CD14-positive monocyte (primary cell): Measurements from ENCODE around the gene TRMO. TPM values are rescaled to one million over a fixed set of nuclear protein-coding genes. Genes with fewer than 3 reads are reported as not detected.

Source experiments
- DNase-seq, 3 donors: peaks; one replicate each; pipeline ENCODE4 v3.0.0-alpha.2; 2011 to 2022
- H2AFZ ChIP-seq: 2 replicates; pipeline ENCODE4 v1.6.0; 2012; ENCODE audit warnings: mild to moderate bottlenecking, low read depth, low read length, inconsistent platforms; ENCODE audit not compliant: insufficient read depth, poor library complexity, severe bottlenecking
- H3K27ac ChIP-seq, 2 donors: 1 replicate in 1 of 2; 2 replicates in 1 of 2; pipeline ENCODE4 v1.5.1; 2012 to 2013; ENCODE audit warnings: low read length in 2 of 2, control low read depth in 1 of 2, inconsistent platforms in 1 of 2, low read depth in 1 of 2, mild to moderate bottlenecking in 1 of 2
- H3K27me3 ChIP-seq, 2 donors: one replicate each; pipeline versions ENCODE4 v1.6.0 to v1.6.1; 2011 to 2013; ENCODE audit warnings: low read length in 2 of 2; ENCODE audit not compliant: control insufficient read depth in 2 of 2, insufficient read depth in 2 of 2
- H3K36me3 ChIP-seq, 2 donors: replicated peaks in 1 of 2; 1 replicate in 1 of 2; 2 replicates in 1 of 2; pipeline versions ENCODE4 v1.5.1 to v1.6.1; 2012 to 2013; ENCODE audit warnings: low read length in 2 of 2, control low read depth in 1 of 2, inconsistent platforms in 1 of 2, mild to moderate bottlenecking in 1 of 2; ENCODE audit not compliant: insufficient read depth in 2 of 2, control insufficient read depth in 1 of 2
- H3K4me1 ChIP-seq, 2 donors: 1 replicate in 1 of 2; 2 replicates in 1 of 2; pipeline versions ENCODE4 v1.5.1 to v1.6.1; 2012 to 2013; ENCODE audit warnings: low read length in 2 of 2, control low read depth in 1 of 2, inconsistent platforms in 1 of 2, mild to moderate bottlenecking in 1 of 2, moderate library complexity in 1 of 2; ENCODE audit not compliant: insufficient read depth in 2 of 2, control insufficient read depth in 1 of 2
- H3K4me2 ChIP-seq: replicated peaks from 2 replicates; pipeline ENCODE3; 2012; ENCODE audit warnings: low read length, moderate library complexity, mild to moderate bottlenecking; ENCODE audit not compliant: poor library complexity, severe bottlenecking; ENCODE audit errors: extremely low read depth
- H3K4me3 ChIP-seq, 3 experiments: fragments of 200-600 bp in 1 of 3; sonication (generic) in 1 of 3; replicated peaks in 1 of 3; 1 replicate in 2 of 3; 2 replicates in 1 of 3; pipeline ENCODE4 v1.5.1; 2011 to 2013; ENCODE audit warnings: low read length in 3 of 3, mild to moderate bottlenecking in 3 of 3, control low read depth in 2 of 3, low read depth in 2 of 3, inconsistent platforms in 1 of 3, moderate library complexity in 1 of 3
- H3K79me2 ChIP-seq: 2 replicates; pipeline ENCODE4 v1.6.0; 2012; ENCODE audit warnings: mild to moderate bottlenecking, control low read depth, inconsistent platforms, low read length, moderate library complexity; ENCODE audit not compliant: insufficient read depth
- H3K9ac ChIP-seq: 2 replicates; pipeline ENCODE4 v1.6.0; 2017; ENCODE audit warnings: low read length, mild to moderate bottlenecking; ENCODE audit not compliant: insufficient read depth, poor library complexity, severe bottlenecking
- H3K9me3 ChIP-seq, 2 donors: replicated peaks in 1 of 2; 1 replicate in 1 of 2; 2 replicates in 1 of 2; pipeline versions ENCODE4 v1.5.1 to v1.6.1; 2012 to 2013; ENCODE audit warnings: low read length in 2 of 2, control low read depth in 1 of 2; ENCODE audit not compliant: control insufficient read depth in 1 of 2, insufficient read depth in 1 of 2
- H4K20me1 ChIP-seq: 2 replicates; pipeline ENCODE4 v1.6.0; 2012; ENCODE audit warnings: mild to moderate bottlenecking, low read length, control low read depth, moderate library complexity; ENCODE audit not compliant: insufficient read depth
- H3K27ac Mint-ChIP-seq, 7 donors: one replicate each; pipeline ENCODE4 v1.8.0; 2020; ENCODE audit warnings: mild to moderate bottlenecking in 7 of 7, mixed read lengths in 7 of 7, moderate library complexity in 6 of 7, inconsistent platforms in 2 of 7
- H3K27me3 Mint-ChIP-seq, 3 donors: one replicate each; pipeline ENCODE4 v1.8.0; 2021 to 2022; ENCODE audit warnings: low read depth in 3 of 3, mild to moderate bottlenecking in 3 of 3, mixed read lengths in 3 of 3, moderate library complexity in 3 of 3, inconsistent platforms in 1 of 3
- H3K36me3 Mint-ChIP-seq, 2 donors: one replicate each; pipeline ENCODE4 v1.8.0; 2020; ENCODE audit warnings: mixed read lengths in 2 of 2, inconsistent platforms in 1 of 2, mild to moderate bottlenecking in 1 of 2
- H3K4me1 Mint-ChIP-seq: one replicate; pipeline ENCODE4 v1.8.0; 2020; ENCODE audit warnings: mild to moderate bottlenecking, mixed read lengths
- H3K4me3 Mint-ChIP-seq, 2 donors: one replicate each; pipeline ENCODE4 v1.8.0; 2020; ENCODE audit warnings: mild to moderate bottlenecking in 2 of 2, mixed read lengths in 2 of 2, moderate library complexity in 1 of 2
- H3K9me3 Mint-ChIP-seq, 7 donors: one replicate each; pipeline ENCODE4 v1.8.0; 2020 to 2022; ENCODE audit warnings: mixed read lengths in 7 of 7, mild to moderate bottlenecking in 6 of 7, moderate library complexity in 6 of 7, inconsistent platforms in 2 of 7
- CTCF ChIP-seq: fragments of 200-600 bp; IDR thresholded peaks from one replicate; pipeline ENCODE4 v1.8.0; 2022; ENCODE audit warnings: antibody characterized with exemption, mild to moderate bottlenecking
- WGBS: methylation state at CpG from one replicate; pipeline ENCODE4 v1.1.5; 2013; ENCODE audit warnings: missing lambda C conversion rate; ENCODE audit not compliant: insufficient coverage; 5-methylcytosine and 5-hydroxymethylcytosine counted together
- intact Hi-C, 2 donors: fragments of 100-400 bp; cut with micrococcal nuclease; formaldehyde crosslinking; loops; one replicate each; pipeline versions ENCODE4 v1.15.0 to v1.15.1; 2023
- polyA plus RNA-seq, 3 donors: library from polyadenylated mRNA; depleted of rRNA in 1 of 3; unstranded in 2 of 3; stranded (reverse) in 1 of 3; fragments of 300-500 nt in 2 of 3; fragments of >200 nt in 1 of 3; fragmentation: Illumina TruSeq in 2 of 3; gene quantifications; 1 replicate in 2 of 3; 2 replicates in 1 of 3; pipeline ENCODE4 v1.2.3, GENCODE V29; 2012 to 2021

The TRMO gene
- polyA plus RNA-seq, 3 donors = 13.4 to 20.6 (median 13.5) TPM

DNA sequence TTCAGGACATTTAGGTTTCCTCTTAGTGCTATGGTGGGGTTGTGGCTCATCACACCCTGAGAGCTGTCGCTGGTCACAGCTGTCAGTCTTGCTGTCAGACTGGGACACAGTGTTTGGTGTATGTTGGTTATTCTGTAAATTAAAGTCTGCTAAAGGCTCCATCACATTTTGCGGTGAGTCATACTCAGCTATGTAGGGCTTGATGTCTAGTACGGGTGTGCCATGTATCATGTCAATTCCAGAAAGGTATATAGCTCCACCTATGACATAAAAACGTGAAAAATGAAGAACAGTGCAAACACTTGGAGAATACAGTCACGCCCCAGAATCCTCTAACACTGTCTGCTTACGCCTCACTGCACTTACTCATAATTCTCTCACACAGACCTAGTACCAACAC is 11.9 kb downstream of the TRMO start:
- DNase-seq = no peak
- H2AFZ ChIP-seq = no peak overlapping the region
- 97% methylated on average over 3 of the region's 6 CpGs for WGBS
- H3K4me2 ChIP-seq = no peak overlapping the region
- Mint-ChIP-seq H3K4me1 (peaks cover 35% of the 10 kb centered on the region), H3K27me3 (peaks cover 0 to 3% (median 0%) of the 10 kb centered on the region in 3 donors), H3K36me3 (peaks cover 56 to 69% of the 10 kb centered on the region in 2 donors), H3K27ac (peak overlapping the region; percentile 1 to 95 (median 71)), H3K9me3 (no peaks in the 10 kb centered on the region), H3K4me3 (no peak overlapping the region)
- no peak for TF ChIP-seq CTCF
- peaks cover 32% of the 10 kb centered on the region for H3K79me2 ChIP-seq
- no peak overlapping the region for H3K4me3 ChIP-seq
- H3K4me1 ChIP-seq = peaks cover 40 to 42% of the 10 kb centered on the region in 2 donors
- peaks cover 53 to 61% of the 10 kb centered on the region in 2 donors for H3K36me3 ChIP-seq
- no peak overlapping the region for H3K9ac ChIP-seq
- no peaks in the 10 kb centered on the region for H3K27me3 ChIP-seq
- intact Hi-C loops = no loop called here
- H3K9me3 ChIP-seq = no peaks in the 10 kb centered on the region
- peaks cover 4% of the 10 kb centered on the region for H4K20me1 ChIP-seq
- H3K27ac ChIP-seq = peak overlapping the region in 1 of 2 donors; percentile 95

GRCh38 chr9:97908705-97909104 is 13.6 kb downstream of the TRMO start:
- peak overlapping the region in 1 of 2 donors; percentile 71 for H3K4me3 Mint-ChIP-seq
- WGBS = 0% methylated on average over 1 of the region's 1 CpG
- peaks cover 50 to 54% of the 10 kb centered on the region in 2 donors for H3K4me1 ChIP-seq
- DNase-seq = peak; percentile 80 to 94 (median 83)
- H3K4me2 ChIP-seq = peak overlapping the region; percentile 28
- H3K36me3 Mint-ChIP-seq = peaks cover 50 to 66% of the 10 kb centered on the region in 2 donors
- no peak overlapping the region for H3K4me3 ChIP-seq
- H3K9ac ChIP-seq = no peak overlapping the region
- H3K4me1 Mint-ChIP-seq = peaks cover 44% of the 10 kb centered on the region
- peak overlapping the region; percentile 87 to 95 for H3K27ac ChIP-seq
- no peaks in the 10 kb centered on the region for H3K27me3 ChIP-seq
- H3K27ac Mint-ChIP-seq = peak overlapping the region; percentile 86 to 99 (median 98)
- TF ChIP-seq CTCF = no peak
- peaks cover 0 to 3% (median 0%) of the 10 kb centered on the region in 3 donors for H3K27me3 Mint-ChIP-seq
- intact Hi-C loops = loop anchor here in 1 of 2 donors (5.0 to 10.0 kb wide), 3 partner anchors 194 to 344 kb away; no protein-coding TSS in a partner anchor
- H3K9me3 ChIP-seq = no peaks in the 10 kb centered on the region
- no peaks in the 10 kb centered on the region for H3K9me3 Mint-ChIP-seq
- H4K20me1 ChIP-seq = peaks cover 4% of the 10 kb centered on the region
- no peak overlapping the region for H2AFZ ChIP-seq
- H3K36me3 ChIP-seq = peaks cover 44 to 55% of the 10 kb centered on the region in 2 donors
- H3K79me2 ChIP-seq = peaks cover 34% of the 10 kb centered on the region
